CD4-positive, alpha-beta T cell treated with Interleukin-4 for 1 hour (primary cell): ENCODE results near the gene IL31.

ENCODE experiments used
- DNase-seq, 2 donors: peaks; one replicate each; pipeline ENCODE4 v3.0.0-alpha.2; 2020 to 2022

The IL31 gene

GRCh38 chr12:122126713-122127597 is 47.1 kb downstream of the IL31 start:
- no peak for DNase-seq

GRCh38 chr12:122126342-122126635 is 47.7 kb downstream of the IL31 start:
- no peak for DNase-seq

GRCh38 chr12:122125452-122126341 is 48.3 kb downstream of the IL31 start:
- DNase-seq, result no peak

- DNase-seq, result no peak
Observed at GRCh38 chr12:122124370-122124769, 49.7 kb downstream of the IL31 start.

- DNase-seq, result no peak
Observed at GRCh38 chr12:122123761-122124145, 50.3 kb downstream of the IL31 start.

GRCh38 chr12:122123051-122123760 is 50.8 kb downstream of the IL31 start:
- DNase-seq, result peak; percentile 69 to 75
